ENCODE data around the gene DGUOK. TPM values are rescaled to one million over a fixed set of nuclear protein-coding genes. Genes with fewer than 3 reads are reported as not detected.
A peak's percentile ranks its signal among the peaks of the same experiment; 100 is the strongest.

Gene DGUOK
- total and polyA plus RNA-seq, 2 donors from 2014 or later = 44.4 to 86.2 TPM

DNA sequence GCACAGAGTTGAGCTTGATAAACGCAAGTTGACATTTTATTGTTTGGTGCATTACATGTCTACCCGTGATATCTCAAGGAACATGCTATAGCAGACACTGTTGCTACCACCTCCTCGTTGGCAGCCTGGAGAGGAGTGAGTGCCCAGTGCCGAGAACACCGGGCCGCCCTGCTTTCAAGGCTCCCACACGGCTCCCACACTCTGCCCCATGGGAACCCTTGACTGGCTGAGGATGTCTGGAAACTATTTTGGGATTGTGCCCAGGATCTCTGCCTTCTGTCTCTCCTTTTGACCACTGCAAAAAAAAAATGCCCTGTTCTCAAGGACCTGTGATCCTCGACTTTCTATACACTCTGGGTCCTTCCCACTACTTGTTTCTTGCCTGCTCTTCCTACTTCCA lies 79.1 kb downstream of the DGUOK start:
- Histone ChIP-seq H3K4me3 (ENCODE audit: low read length in 3 of 3) (no peak overlapping the region), H3K4me1 (ENCODE audit: control insufficient read depth in 2 of 3, insufficient read depth in 2 of 3, low read depth in 1 of 3, low read length in 3 of 3) (peaks cover 0 to 18% (median 17%) of the 10 kb centered on the region in 3 donors), H3K27me3 (ENCODE audit: control insufficient read depth, insufficient read depth, low read length) (no peaks in the 10 kb centered on the region), H3K9me3 (ENCODE audit: control insufficient read depth in 2 of 3, insufficient read depth in 1 of 3, low read length in 3 of 3) (no peaks in the 10 kb centered on the region), H3K36me3 (ENCODE audit: control insufficient read depth in 2 of 3, insufficient read depth in 3 of 3, low read length in 3 of 3) (no peaks in the 10 kb centered on the region), H3K27ac (ENCODE audit: low read depth in 2 of 2, low read length in 2 of 2) (no peak overlapping the region), H3K9ac (ENCODE audit: low read length in 3 of 3) (no peak overlapping the region)
- intact Hi-C loops (cut with DNase I) = no loop called here
- DNase-seq (no peak), FAIRE-seq (no peak)
- TF ChIP-seq, protein P1, sequence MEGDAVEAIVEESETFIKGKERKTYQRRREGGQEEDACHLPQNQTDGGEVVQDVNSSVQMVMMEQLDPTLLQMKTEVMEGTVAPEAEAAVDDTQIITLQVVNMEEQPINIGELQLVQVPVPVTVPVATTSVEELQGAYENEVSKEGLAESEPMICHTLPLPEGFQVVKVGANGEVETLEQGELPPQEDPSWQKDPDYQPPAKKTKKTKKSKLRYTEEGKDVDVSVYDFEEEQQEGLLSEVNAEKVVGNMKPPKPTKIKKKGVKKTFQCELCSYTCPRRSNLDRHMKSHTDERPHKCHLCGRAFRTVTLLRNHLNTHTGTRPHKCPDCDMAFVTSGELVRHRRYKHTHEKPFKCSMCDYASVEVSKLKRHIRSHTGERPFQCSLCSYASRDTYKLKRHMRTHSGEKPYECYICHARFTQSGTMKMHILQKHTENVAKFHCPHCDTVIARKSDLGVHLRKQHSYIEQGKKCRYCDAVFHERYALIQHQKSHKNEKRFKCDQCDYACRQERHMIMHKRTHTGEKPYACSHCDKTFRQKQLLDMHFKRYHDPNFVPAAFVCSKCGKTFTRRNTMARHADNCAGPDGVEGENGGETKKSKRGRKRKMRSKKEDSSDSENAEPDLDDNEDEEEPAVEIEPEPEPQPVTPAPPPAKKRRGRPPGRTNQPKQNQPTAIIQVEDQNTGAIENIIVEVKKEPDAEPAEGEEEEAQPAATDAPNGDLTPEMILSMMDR (IDR thresholded peaks at IDR 0.05; ENCODE audit: borderline replicate concordance, extremely low read depth, insufficient read depth) = no peak

- Histone ChIP-seq H3K4me1 (ENCODE audit: control insufficient read depth in 2 of 3, insufficient read depth in 2 of 3, low read depth in 1 of 3, low read length in 3 of 3) (peaks cover 0 to 17% (median 16%) of the 10 kb centered on the region in 3 donors), H3K9me3 (ENCODE audit: control insufficient read depth in 2 of 3, insufficient read depth in 1 of 3, low read length in 3 of 3) (no peaks in the 10 kb centered on the region), H3K27me3 (ENCODE audit: control insufficient read depth, insufficient read depth, low read length) (no peaks in the 10 kb centered on the region), H3K27ac (ENCODE audit: low read depth in 2 of 2, low read length in 2 of 2) (no peak overlapping the region), H3K4me3 (ENCODE audit: low read length in 3 of 3) (no peak overlapping the region), H3K36me3 (ENCODE audit: control insufficient read depth in 2 of 3, insufficient read depth in 3 of 3, low read length in 3 of 3) (no peaks in the 10 kb centered on the region), H3K9ac (ENCODE audit: low read length in 3 of 3) (no peak overlapping the region)
- intact Hi-C loops (cut with DNase I) = no loop called here
- peak in 3 of 5 donors; percentile 39 to 81 (median 56) for DNase-seq
- TF ChIP-seq, protein P1 (IDR thresholded peaks at IDR 0.05; ENCODE audit: borderline replicate concordance, extremely low read depth, insufficient read depth) = no peak
- no peak for FAIRE-seq
Measured at GRCh38 chr2:74006459-74006858, 79.8 kb downstream of the DGUOK start.

GRCh38 chr2:74007121-74007520 lies 80.4 kb downstream of the DGUOK start:
- no peak overlapping the region for H3K4me3 ChIP-seq (ENCODE audit: low read length in 3 of 3)
- DNase-seq = no peak
- peaks cover 0 to 17% (median 16%) of the 10 kb centered on the region in 3 donors for H3K4me1 ChIP-seq (ENCODE audit: control insufficient read depth in 2 of 3, insufficient read depth in 2 of 3, low read depth in 1 of 3, low read length in 3 of 3)
- intact Hi-C loops (cut with DNase I) = no loop called here
- H3K36me3 ChIP-seq (ENCODE audit: control insufficient read depth in 2 of 3, insufficient read depth in 3 of 3, low read length in 3 of 3) = no peaks in the 10 kb centered on the region
- no peaks in the 10 kb centered on the region for H3K27me3 ChIP-seq (ENCODE audit: control insufficient read depth, insufficient read depth, low read length)
- H3K9ac ChIP-seq (ENCODE audit: low read length in 3 of 3) = no peak overlapping the region
- no peak for FAIRE-seq
- no peaks in the 10 kb centered on the region for H3K9me3 ChIP-seq (ENCODE audit: control insufficient read depth in 2 of 3, insufficient read depth in 1 of 3, low read length in 3 of 3)
- TF ChIP-seq, protein P1 (IDR thresholded peaks at IDR 0.05; ENCODE audit: borderline replicate concordance, extremely low read depth, insufficient read depth) = no peak
- H3K27ac ChIP-seq (ENCODE audit: low read depth in 2 of 2, low read length in 2 of 2) = no peak overlapping the region

- no peak overlapping the region for H3K27ac ChIP-seq (ENCODE audit: low read depth in 2 of 2, low read length in 2 of 2)
- H3K4me1 ChIP-seq (ENCODE audit: control insufficient read depth in 2 of 3, insufficient read depth in 2 of 3, low read depth in 1 of 3, low read length in 3 of 3) = peaks cover 0 to 17% (median 15%) of the 10 kb centered on the region in 3 donors
- no peak overlapping the region for H3K9ac ChIP-seq (ENCODE audit: low read length in 3 of 3)
- no peak overlapping the region for H3K4me3 ChIP-seq (ENCODE audit: low read length in 3 of 3)
- H3K9me3 ChIP-seq (ENCODE audit: control insufficient read depth in 2 of 3, insufficient read depth in 1 of 3, low read length in 3 of 3) = no peaks in the 10 kb centered on the region
- H3K36me3 ChIP-seq (ENCODE audit: control insufficient read depth in 2 of 3, insufficient read depth in 3 of 3, low read length in 3 of 3) = no peaks in the 10 kb centered on the region
- no peak for DNase-seq
- intact Hi-C loops (cut with DNase I) = no loop called here
- TF ChIP-seq, protein P1 (IDR thresholded peaks at IDR 0.05; ENCODE audit: borderline replicate concordance, extremely low read depth, insufficient read depth) = no peak
- no peak for FAIRE-seq
- H3K27me3 ChIP-seq (ENCODE audit: control insufficient read depth, insufficient read depth, low read length) = no peaks in the 10 kb centered on the region
Measured at GRCh38 chr2:74007711-74008110, 81.0 kb downstream of the DGUOK start.
